ENCODE data around the gene MACF1. TPM values are rescaled to one million over a fixed set of nuclear protein-coding genes. Genes with fewer than 3 reads are reported as not detected.

The MACF1 gene
- total and polyA plus RNA-seq, 2 donors from 2014 or later = 65.7 to 387 TPM

GRCh38 chr1:39528082-39528481 lies 323.6 kb downstream of the MACF1 start:
- Histone ChIP-seq H3K4me3 (ENCODE audit: low read length in 3 of 3) (no peak overlapping the region), H3K27me3 (ENCODE audit: control insufficient read depth, insufficient read depth, low read length) (no peaks in the 10 kb centered on the region), H3K27ac (ENCODE audit: low read depth in 2 of 2, low read length in 2 of 2) (no peak overlapping the region), H3K4me1 (ENCODE audit: control insufficient read depth in 2 of 3, insufficient read depth in 2 of 3, low read depth in 1 of 3, low read length in 3 of 3) (no peaks in the 10 kb centered on the region), H3K9me3 (ENCODE audit: control insufficient read depth in 2 of 3, insufficient read depth in 1 of 3, low read length in 3 of 3) (no peaks in the 10 kb centered on the region), H3K9ac (ENCODE audit: low read length in 3 of 3) (no peak overlapping the region), H3K36me3 (ENCODE audit: control insufficient read depth in 2 of 3, insufficient read depth in 3 of 3, low read length in 3 of 3) (peaks cover 0 to 11% (median 7%) of the 10 kb centered on the region in 3 donors)
- no peak for FAIRE-seq
- DNase-seq = no peak
- no peak for TF ChIP-seq CTCF (IDR thresholded peaks at IDR 0.05; ENCODE audit: borderline replicate concordance, extremely low read depth, insufficient read depth)
- intact Hi-C loops (cut with DNase I) = no loop called here

DNA sequence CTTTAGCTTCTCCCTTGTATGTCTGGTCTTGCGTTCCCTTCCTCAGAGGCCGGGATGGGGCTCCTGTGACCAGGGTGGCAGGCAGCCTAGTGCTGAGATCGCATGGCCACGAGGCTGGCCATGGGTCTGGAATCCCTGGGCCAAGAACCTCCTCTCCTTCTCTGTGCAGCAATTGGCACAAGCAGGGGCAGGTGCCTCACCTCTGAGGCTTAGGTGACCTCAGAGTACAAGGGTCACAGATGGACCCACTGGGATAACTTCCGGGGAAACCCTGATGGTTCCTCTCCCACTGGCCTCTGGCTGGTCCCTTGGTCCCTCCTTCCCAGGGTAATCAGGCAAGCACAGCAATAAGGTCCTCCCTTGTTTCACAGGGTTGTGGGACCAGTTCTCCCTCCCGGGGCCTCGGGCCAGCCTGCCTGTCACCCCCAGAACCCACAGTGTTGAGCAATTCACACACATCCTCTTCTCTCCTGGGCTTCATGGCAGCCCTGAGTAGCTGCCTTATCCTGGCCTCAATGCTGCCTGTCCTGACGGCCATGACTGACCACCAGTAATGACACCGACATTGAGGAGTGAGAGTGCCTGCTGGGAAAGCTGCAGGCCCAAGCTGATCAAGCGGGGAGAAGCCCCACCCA lies 325.5 kb downstream of the MACF1 start:
- Histone ChIP-seq H3K36me3 (ENCODE audit: control insufficient read depth in 2 of 3, insufficient read depth in 3 of 3, low read length in 3 of 3) (peaks cover 0 to 11% (median 7%) of the 10 kb centered on the region in 3 donors), H3K4me1 (ENCODE audit: control insufficient read depth in 2 of 3, insufficient read depth in 2 of 3, low read depth in 1 of 3, low read length in 3 of 3) (no peaks in the 10 kb centered on the region), H3K27me3 (ENCODE audit: control insufficient read depth, insufficient read depth, low read length) (no peaks in the 10 kb centered on the region), H3K27ac (ENCODE audit: low read depth in 2 of 2, low read length in 2 of 2) (no peak overlapping the region), H3K9ac (ENCODE audit: low read length in 3 of 3) (no peak overlapping the region), H3K4me3 (ENCODE audit: low read length in 3 of 3) (no peak overlapping the region), H3K9me3 (ENCODE audit: control insufficient read depth in 2 of 3, insufficient read depth in 1 of 3, low read length in 3 of 3) (no peaks in the 10 kb centered on the region)
- TF ChIP-seq CTCF (IDR thresholded peaks at IDR 0.05; ENCODE audit: borderline replicate concordance, extremely low read depth, insufficient read depth) = no peak
- FAIRE-seq = no peak
- intact Hi-C loops (cut with DNase I) = no loop called here
- DNase-seq = no peak

DNA sequence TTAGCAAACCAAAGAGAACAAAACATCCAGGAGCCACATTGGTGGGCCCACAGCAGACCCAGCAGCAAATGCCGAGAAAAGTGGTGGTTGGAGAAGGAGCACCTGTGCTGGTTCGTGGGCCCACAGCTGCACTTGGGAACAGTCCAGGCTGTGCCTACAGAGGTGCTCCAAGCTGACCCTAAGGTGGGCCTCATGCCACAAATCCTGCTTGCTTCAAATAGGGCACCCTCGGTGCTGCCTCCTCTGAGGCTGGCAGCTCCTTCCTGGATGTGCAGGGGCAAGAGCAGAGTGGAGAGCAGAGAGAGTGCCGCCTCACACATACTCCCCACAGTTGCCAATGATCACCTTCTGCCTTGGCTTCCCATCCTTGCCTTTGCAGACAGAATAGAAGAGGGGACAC lies 327.0 kb downstream of the MACF1 start:
- intact Hi-C loops (cut with DNase I) = no loop called here

More for the DNA sequence above, 327.0 kb downstream of the MACF1 start:
- FAIRE-seq (no peak), DNase-seq (no peak)
- H3K27ac ChIP-seq (ENCODE audit: low read depth in 2 of 2, low read length in 2 of 2) = no peak overlapping the region
- no peak overlapping the region for H3K4me3 ChIP-seq (ENCODE audit: low read length in 3 of 3)
- no peaks in the 10 kb centered on the region for H3K27me3 ChIP-seq (ENCODE audit: control insufficient read depth, insufficient read depth, low read length)
- no peaks in the 10 kb centered on the region for H3K4me1 ChIP-seq (ENCODE audit: control insufficient read depth in 2 of 3, insufficient read depth in 2 of 3, low read depth in 1 of 3, low read length in 3 of 3)
- peaks cover 0 to 11% (median 7%) of the 10 kb centered on the region in 3 donors for H3K36me3 ChIP-seq (ENCODE audit: control insufficient read depth in 2 of 3, insufficient read depth in 3 of 3, low read length in 3 of 3)
- no peak overlapping the region for H3K9ac ChIP-seq (ENCODE audit: low read length in 3 of 3)
- H3K9me3 ChIP-seq (ENCODE audit: control insufficient read depth in 2 of 3, insufficient read depth in 1 of 3, low read length in 3 of 3) = no peaks in the 10 kb centered on the region
- TF ChIP-seq CTCF (IDR thresholded peaks at IDR 0.05; ENCODE audit: borderline replicate concordance, extremely low read depth, insufficient read depth) = no peak

All from kidney (tissue), 14 donors.